Duodenal mucosa (tissue), 2 donors: ENCODE results near the gene MMP21.

ENCODE experiments used
- H3K27ac ChIP-seq: one replicate; pipeline ENCODE4 v1.7.0; 2013; ENCODE audit warnings: low read depth, low read length
- H3K27me3 ChIP-seq, 2 donors: one replicate each; pipeline ENCODE4 v1.7.0; 2013; ENCODE audit warnings: low read length in 2 of 2, control low read depth in 1 of 2; ENCODE audit not compliant: insufficient read depth in 2 of 2, control insufficient read depth in 1 of 2
- H3K36me3 ChIP-seq, 2 donors: one replicate each; pipeline ENCODE4 v1.7.0; 2013; ENCODE audit warnings: low read length in 2 of 2, control low read depth in 1 of 2; ENCODE audit not compliant: insufficient read depth in 2 of 2, control insufficient read depth in 1 of 2
- H3K4me1 ChIP-seq, 2 donors: one replicate each; pipeline ENCODE4 v1.7.0; 2013; ENCODE audit warnings: low read length in 2 of 2, control low read depth in 1 of 2; ENCODE audit not compliant: insufficient read depth in 2 of 2, control insufficient read depth in 1 of 2
- H3K4me3 ChIP-seq, 2 donors: one replicate each; pipeline ENCODE4 v1.7.0; 2013; ENCODE audit warnings: low read length in 2 of 2, low read depth in 1 of 2
- H3K9ac ChIP-seq, 2 donors: one replicate each; pipeline ENCODE4 v1.7.0; 2013; ENCODE audit warnings: low read length in 2 of 2, low read depth in 1 of 2
- H3K9me3 ChIP-seq, 2 donors: one replicate each; pipeline ENCODE4 v1.7.0; 2013; ENCODE audit warnings: low read length in 2 of 2, control low read depth in 1 of 2; ENCODE audit not compliant: control insufficient read depth in 1 of 2

The MMP21 gene

GRCh38 chr10:125778556-125778955 is 2.9 kb upstream of the MMP21 start:
- H3K9me3 ChIP-seq: no peaks in the 10 kb centered on the region
- H3K4me1 ChIP-seq: no peaks in the 10 kb centered on the region
- no peak overlapping the region for H3K27ac ChIP-seq
- no peaks in the 10 kb centered on the region for H3K27me3 ChIP-seq
- no peaks in the 10 kb centered on the region for H3K36me3 ChIP-seq
- no peak overlapping the region for H3K4me3 ChIP-seq
- H3K9ac ChIP-seq: no peak overlapping the region

- Histone ChIP-seq H3K27ac (no peak overlapping the region), H3K9ac (no peak overlapping the region), H3K27me3 (no peaks in the 10 kb centered on the region), H3K4me3 (no peak overlapping the region), H3K4me1 (no peaks in the 10 kb centered on the region), H3K9me3 (no peaks in the 10 kb centered on the region), H3K36me3 (no peaks in the 10 kb centered on the region)
These were observed 2.2 kb upstream of the MMP21 start for GRCh38 chr10:125777806-125778205.

GRCh38 chr10:125774581-125775191 is 935 bp downstream of the MMP21 start:
- H3K36me3 ChIP-seq: no peaks in the 10 kb centered on the region

GRCh38 chr10:125773687-125774543 is 1.7 kb downstream of the MMP21 start:
- Histone ChIP-seq H3K4me1 (no peaks in the 10 kb centered on the region), H3K27me3 (no peaks in the 10 kb centered on the region), H3K36me3 (no peaks in the 10 kb centered on the region), H3K9ac (no peak overlapping the region), H3K27ac (no peak overlapping the region), H3K9me3 (no peaks in the 10 kb centered on the region), H3K4me3 (no peak overlapping the region)

More at GRCh38 chr10:125774581-125775191, 935 bp downstream of the MMP21 start:
- H3K27me3 ChIP-seq: no peaks in the 10 kb centered on the region
- no peaks in the 10 kb centered on the region for H3K9me3 ChIP-seq
- no peak overlapping the region for H3K27ac ChIP-seq
- H3K4me1 ChIP-seq: no peaks in the 10 kb centered on the region
- no peak overlapping the region for H3K9ac ChIP-seq
- no peak overlapping the region for H3K4me3 ChIP-seq

GRCh38 chr10:125772864-125773180 is 2.8 kb downstream of the MMP21 start:
- Histone ChIP-seq H3K36me3 (no peaks in the 10 kb centered on the region), H3K4me1 (no peaks in the 10 kb centered on the region), H3K27me3 (no peaks in the 10 kb centered on the region), H3K27ac (no peak overlapping the region), H3K9me3 (no peaks in the 10 kb centered on the region), H3K9ac (no peak overlapping the region), H3K4me3 (no peak overlapping the region)

GRCh38 chr10:125772112-125772863 is 3.3 kb downstream of the MMP21 start:
- H3K27ac ChIP-seq: no peak overlapping the region
- no peaks in the 10 kb centered on the region for H3K36me3 ChIP-seq
- no peak overlapping the region for H3K9ac ChIP-seq
- H3K4me1 ChIP-seq: no peaks in the 10 kb centered on the region
- no peak overlapping the region for H3K4me3 ChIP-seq
- H3K9me3 ChIP-seq: no peaks in the 10 kb centered on the region
- H3K27me3 ChIP-seq: no peaks in the 10 kb centered on the region

- H3K9me3 ChIP-seq: no peaks in the 10 kb centered on the region
- H3K27me3 ChIP-seq: no peaks in the 10 kb centered on the region
- H3K27ac ChIP-seq: no peak overlapping the region
- H3K9ac ChIP-seq: no peak overlapping the region
- H3K4me1 ChIP-seq: no peaks in the 10 kb centered on the region
- H3K36me3 ChIP-seq: peaks cover 0 to 4% of the 10 kb centered on the region in 2 donors
- no peak overlapping the region for H3K4me3 ChIP-seq
These were observed 4.8 kb downstream of the MMP21 start for GRCh38 chr10:125770844-125771243.

- Histone ChIP-seq H3K9me3 (no peaks in the 10 kb centered on the region), H3K36me3 (peaks cover 9 to 19% of the 10 kb centered on the region in 2 donors), H3K27me3 (no peaks in the 10 kb centered on the region), H3K27ac (no peak overlapping the region), H3K9ac (no peak overlapping the region), H3K4me3 (no peak overlapping the region), H3K4me1 (no peaks in the 10 kb centered on the region)
These were observed 6.4 kb downstream of the MMP21 start for GRCh38 chr10:125769175-125769574.

GRCh38 chr10:125768219-125768855 is 7.3 kb downstream of the MMP21 start:
- Histone ChIP-seq H3K4me3 (no peak overlapping the region), H3K4me1 (no peaks in the 10 kb centered on the region), H3K9me3 (no peaks in the 10 kb centered on the region), H3K27ac (no peak overlapping the region), H3K9ac (no peak overlapping the region), H3K36me3 (peaks cover 15 to 27% of the 10 kb centered on the region in 2 donors), H3K27me3 (no peaks in the 10 kb centered on the region)

- Histone ChIP-seq H3K4me3 (no peak overlapping the region), H3K9ac (no peak overlapping the region), H3K27me3 (no peaks in the 10 kb centered on the region), H3K36me3 (peaks cover 20 to 44% of the 10 kb centered on the region in 2 donors), H3K9me3 (no peaks in the 10 kb centered on the region), H3K4me1 (no peaks in the 10 kb centered on the region), H3K27ac (no peak overlapping the region)
These were observed 9.1 kb downstream of the MMP21 start for GRCh38 chr10:125766511-125766910.
